NCI-H1105 (cell line): ENCODE measurements around the gene SBK1.

Experiments used
- DNase-seq: peaks from one replicate; lab custom pipeline; 2025; lab: John Stamatoyannopoulos, UW

SBK1 gene

DNA sequence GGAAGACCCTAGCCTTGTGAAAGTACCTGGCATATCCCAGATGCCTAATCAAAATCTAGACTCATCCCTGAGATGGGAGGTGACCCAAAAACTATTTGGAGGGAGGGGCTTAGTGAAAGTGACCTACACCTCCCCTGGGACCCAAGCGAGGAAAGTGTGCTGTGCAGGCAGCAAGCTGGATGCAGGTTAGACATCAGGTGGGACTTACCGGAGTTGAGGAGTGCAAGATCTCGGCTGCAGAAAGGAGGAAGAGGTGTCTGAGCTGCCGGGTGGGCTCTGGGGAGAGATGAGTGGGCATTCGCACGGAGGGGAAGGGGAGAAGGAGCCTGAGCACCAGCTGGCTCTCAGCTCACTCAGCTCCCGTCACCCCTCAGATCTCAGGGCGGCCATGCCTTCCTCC is 10.3 kb upstream of the SBK1 start:
- DNase-seq, result no peak

DNA sequence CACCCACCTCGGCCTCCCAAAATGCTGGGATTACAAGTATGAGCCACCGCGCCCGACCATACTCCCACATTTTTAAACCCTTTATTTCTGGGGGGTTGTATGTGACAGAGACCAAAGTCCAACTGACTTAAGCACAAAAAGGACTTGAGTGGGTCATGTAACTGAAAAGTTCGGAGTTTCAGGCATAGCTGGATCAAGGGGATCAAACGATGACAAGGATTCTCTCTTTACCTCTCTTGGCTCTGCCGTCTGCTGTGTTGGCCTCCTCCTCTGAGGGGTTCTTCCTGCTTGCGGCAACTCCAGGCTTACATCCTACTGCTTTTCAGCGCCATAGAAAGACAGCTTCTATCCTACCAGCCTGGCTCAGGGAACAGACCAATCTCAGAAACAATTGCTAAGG is 9.2 kb upstream of the SBK1 start:
- DNase-seq, result no peak

DNA sequence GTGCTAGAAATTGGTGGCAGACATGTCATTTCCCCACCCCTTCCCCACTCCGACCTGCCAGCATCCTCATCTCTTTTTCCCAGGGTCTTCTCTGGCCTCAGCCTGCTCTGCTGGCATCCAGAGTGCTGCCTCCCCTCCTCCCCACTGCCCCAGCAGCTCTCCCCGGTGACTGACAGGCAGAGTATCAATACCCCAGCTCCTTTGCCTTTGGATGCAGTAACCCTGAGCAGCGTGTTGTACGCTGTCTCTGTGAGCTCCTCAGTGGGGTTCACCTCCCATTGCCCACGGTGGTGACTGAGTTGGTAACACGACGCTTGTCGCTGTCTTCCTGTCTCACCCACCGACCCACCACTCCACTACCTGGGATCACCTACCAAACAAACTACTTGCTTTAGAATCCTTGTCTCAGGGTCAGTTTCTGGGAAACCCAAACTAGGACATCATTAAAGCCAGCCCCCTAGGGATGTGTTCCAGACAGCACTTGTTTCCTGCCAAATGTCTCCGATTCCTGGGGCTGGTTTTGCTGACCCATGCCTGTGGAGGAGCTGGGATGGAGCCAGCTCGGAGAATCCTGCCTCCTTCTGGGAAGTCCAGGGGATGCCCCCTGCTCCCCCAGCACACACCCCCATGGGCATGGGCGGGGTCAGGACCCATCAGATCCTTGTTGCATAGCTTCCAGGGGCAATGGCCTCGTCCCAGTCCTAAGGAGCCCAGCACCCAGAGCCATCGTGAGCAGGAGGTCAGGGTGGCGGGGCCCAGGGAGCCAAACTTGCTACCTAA is 8.3 kb upstream of the SBK1 start:
- no peak for DNase-seq

DNA sequence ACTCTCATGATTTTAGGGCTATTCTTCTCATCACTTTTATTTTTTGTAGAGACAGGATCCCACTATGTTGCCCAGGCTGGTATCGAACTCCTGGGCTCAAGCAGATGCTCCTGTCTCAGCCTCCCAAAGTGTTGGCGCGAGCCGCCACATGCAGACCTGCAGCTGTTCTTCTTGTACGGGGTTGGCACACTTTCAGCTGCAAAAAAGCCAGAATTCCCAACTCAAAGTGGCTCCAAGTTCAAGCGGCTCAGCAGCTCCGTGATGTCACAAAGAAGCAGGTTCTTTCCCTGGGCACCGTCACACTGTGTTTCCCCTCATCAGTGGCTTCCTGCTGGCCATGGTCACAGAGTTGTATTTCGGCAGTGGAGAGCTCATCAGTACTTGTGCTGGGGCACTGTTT is 6.7 kb upstream of the SBK1 start:
- no peak for DNase-seq

DNA sequence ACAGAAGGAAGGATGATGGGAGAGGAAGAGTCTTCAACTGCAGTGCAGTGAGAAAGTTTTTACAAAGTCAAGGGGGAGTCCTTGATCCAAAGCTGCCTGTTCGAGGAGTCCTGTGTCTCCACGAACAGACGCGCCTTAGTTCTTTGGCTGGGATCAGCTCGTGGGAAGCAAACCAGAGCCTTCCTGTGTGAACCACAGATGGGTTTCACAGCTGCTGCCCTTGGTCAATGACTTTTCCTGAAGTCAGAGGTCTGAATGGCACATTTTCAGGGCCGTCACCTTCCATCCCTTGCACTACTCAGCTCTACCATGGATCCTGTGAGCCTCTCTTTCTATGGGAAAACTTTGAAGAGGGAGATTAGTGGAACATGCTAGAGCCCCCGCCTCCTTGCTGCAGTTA is 4.2 kb upstream of the SBK1 start:
- DNase-seq, result no peak

DNA sequence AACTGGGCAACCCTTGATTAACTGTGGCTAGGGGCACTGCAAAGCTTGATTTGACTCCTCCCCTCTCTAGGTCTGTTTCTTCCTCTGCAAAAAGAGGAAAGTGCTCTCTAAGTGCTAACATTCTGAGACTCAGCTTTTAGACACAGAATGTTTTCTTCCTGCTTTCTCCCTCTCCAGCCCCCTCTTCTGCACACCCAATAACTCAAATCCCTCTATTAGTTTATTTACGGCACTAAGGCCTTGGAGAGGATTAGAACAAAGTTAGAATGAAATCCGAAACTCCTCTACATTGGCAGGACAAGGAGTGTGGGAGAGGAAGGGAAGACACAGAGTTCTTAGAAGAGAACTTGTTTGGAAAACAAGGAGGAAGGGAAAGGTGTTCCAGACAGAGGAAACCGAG is 3.3 kb upstream of the SBK1 start:
- DNase-seq, result no peak

DNA sequence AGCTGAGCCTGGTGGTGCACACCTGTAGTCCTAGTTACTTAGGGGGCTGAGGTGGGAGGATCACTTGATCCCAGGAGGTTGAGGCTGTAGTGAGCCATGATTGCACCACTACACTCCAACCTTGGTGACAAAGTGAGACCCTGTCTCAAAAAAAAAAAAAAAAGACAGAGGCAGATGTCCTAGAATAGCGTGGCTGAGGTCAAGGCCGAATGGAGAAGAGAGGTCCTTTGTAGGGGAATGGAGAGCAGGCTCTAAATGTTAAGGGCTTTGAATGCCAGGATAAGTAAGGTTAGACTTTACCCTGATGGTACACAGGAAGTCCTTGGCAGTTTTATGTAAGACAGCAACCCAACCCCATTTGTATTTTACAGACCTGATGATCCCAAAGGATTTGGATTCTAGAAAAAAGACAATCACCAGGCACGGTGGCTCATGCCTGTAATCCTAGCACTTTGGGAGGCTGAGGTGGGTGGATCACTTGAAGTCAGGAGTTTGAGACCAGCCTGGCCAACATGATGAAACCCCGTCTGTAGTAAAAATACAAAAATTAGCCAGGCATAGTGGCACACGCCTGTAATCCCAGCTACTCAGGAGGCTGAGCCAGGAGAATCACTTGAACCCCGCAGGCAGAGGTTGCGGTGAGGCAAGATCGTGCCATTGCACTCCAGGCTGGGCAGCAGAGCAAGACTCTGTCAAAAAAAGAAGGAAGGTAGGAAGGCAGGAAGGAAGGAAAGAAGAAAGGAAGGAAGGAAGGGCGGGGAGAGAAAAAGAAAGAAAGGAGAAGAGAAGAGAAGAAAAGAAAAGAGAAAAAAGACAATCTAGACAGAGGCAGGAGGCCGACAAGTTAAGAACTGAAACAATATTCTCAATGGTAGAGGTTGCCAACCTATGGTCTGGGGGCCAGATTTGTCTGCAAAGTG is 2.1 kb upstream of the SBK1 start:
- DNase-seq, result no peak

DNA sequence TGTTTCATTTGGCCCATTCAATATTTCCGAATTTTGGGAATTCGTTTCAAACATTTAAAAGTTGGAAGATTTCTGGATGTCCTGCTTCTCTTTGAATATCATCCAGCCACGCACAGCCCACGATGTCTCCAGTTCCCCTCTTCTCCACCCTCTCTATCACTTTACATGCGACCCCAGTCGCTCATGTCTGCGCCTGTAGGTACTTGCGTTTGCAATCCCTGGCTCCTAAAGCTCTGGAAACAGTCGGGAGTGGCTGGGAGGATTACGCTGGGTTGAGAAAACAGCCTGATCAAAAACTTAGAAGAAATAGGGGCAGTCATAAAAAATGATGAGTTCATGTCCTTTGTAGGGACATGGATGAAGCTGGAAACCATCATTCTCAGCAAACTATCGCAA is 1.5 kb upstream of the SBK1 start:
- no peak for DNase-seq

DNA sequence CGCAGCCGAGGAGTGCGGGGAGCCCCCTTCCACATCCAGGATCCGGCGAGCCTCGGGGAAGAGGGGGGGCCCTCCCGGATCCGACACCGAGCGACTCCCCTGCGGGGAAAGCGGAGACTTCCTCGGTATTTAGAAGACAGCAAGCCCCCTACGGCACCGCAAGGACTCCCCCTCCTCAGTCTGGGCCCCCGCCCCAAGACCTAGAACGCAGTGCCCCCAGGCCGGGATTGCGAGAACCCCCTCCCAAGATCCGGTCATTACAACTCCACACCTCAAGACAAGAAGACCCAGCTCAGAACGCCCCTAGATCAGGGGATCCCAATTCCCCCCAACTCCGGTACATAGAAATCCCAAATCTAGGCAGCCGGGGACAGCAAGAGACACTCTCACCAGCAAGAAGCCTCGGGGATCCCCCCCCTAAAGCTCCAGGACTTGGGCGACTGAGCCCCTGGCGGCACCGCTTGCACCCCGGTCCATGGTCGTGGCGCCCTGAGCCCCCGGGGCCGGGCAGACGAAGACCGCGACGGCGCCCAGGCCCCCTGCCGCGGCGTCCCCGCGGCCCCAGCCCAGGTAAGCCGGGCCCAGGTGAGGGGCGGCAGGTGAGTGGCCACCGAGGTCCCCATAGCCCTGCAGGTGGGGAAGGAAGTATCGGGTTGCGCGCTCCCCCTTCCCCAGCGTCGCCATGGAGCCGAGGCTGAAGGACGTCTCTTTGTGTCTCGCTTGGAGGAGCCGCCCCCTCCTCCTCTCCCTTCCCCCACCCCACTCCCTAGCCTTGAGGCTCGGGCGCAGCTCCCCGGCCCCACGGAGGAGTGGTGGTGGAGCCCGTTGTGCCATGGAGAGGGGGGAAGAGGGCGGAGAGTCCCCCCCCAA is 641 bp downstream of the SBK1 start:
- DNase-seq, result peak; percentile 79

DNA sequence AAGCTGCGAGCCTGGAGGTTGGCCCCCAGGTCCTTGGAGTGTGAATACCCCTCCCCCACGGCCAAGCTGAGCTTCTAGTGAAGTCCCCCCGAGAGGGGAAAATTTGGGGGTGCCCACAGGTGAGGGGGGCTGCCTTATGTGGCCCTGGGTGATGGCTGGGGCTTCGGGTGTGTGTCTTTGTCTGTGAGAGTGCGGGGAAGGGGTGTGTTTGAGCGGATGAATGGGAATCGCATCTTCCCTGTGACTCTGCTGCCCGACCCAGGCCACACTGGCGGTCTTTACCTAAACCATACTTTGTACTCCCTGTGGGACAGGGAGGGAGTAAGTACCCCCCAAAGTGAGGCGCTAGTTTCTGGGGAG is 1.3 kb downstream of the SBK1 start:
- no peak for DNase-seq

DNA sequence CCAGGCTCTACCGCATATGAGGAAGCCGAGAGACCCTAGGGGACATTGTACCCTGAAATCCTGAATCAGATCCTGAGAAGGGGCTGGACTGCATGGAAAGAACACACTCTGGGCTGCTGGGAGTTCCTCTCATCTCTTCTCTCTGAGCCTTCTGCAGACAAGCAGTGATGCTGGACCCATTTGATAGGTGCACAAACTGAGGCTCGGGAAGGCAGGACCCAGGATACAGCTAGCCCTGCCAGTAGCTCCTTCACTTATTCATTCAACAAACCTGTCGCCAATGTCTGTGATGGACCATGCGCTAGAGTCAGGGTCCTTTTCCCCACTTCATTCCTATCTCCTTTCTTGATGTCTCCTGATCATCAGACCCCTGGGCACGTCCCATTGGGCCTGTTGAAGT is 1.9 kb downstream of the SBK1 start:
- no peak for DNase-seq

DNA sequence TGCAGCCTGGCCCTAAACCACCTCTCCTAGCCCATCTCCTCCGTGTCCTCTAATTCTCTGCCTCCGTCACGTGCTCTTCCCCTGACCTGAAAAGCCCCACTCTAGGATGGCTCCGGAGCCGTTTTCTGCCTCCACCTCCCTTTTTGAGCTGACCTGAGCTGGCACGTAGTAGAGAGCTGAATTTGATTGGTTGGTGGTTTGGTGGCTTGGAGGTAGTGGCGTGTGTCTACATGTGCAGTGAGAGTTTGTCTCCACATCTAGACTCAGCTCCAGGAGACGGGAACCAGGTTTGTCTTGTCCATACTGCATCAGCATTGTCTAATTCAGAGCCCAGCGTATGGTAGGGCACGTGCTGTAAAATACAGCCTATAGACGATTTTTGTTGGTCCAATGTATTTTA is 3.0 kb downstream of the SBK1 start:
- no peak for DNase-seq

DNA sequence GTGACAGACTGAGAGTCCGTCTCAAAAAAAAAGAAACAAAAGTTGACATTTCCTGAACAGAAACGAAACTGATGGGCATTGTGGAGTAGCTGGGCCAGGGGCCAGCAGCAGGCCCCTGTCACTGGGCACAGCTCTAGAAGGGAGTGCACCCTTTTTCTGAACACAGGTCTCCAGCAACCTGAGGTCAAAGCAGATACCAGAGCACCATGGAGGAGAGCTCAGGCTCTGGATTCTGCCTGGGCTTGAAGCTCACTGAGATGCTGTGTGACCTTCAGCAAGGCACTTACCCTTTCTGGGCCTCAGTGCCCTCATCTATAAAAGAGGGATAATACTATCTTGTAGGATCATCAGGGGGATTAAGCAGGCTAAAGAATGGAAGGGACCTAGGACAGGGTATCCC is 5.0 kb downstream of the SBK1 start:
- DNase-seq, result no peak

DNA sequence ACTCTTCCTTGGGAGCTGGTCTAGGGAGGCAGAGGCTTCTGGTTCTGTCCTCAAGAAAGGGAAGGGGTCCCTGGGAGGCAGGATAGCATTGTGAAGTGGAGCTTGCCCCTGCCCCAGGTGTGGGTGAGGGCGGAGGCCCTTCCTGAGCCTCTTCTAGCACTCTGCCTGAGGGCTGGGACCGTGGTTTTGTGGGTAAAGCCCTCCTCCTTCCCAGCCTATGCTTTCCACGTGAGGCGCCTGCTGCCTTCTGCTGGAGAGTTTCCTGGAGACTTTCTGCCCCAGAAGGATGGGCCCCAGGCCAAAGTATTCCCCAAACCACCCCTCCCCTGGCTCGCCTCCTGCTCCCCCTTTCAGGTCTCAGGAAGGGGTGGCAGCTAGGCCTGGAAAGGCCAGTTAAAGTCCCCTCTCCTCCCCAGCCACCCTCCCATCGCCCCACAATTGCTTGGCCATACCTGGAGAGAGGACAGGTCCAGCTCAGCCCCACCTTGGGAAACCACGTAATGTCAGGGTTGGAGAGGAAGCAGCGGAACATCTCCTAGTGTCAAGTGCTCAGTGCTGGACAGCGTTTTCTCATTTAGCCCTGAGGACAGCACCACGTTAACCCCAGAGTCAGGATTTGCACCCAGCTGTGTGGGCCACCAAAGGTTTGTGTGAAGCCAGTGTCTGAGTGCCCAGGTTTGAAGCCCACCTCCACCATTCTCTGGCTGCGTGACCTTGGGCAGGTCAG is 5.6 kb downstream of the SBK1 start:
- DNase-seq, result no peak

DNA sequence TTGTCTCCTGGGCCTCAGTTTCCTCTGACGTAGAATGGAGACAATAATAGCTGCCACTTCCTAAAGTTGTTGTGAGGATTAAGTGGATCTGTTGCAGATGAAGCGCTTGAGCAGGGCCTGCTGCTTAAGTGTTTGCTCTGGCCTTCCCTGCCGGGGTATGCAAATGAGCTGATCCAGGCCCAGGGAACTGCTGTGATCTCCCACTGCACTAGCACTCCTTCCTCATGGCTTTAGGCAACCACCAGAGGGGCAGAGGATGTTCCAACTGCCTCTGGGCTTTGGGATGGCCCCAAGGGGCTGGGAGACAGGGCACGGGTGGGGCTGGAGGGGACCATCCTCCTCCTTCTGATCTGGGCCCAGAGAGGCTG is 6.2 kb downstream of the SBK1 start:
- DNase-seq, result no peak

DNA sequence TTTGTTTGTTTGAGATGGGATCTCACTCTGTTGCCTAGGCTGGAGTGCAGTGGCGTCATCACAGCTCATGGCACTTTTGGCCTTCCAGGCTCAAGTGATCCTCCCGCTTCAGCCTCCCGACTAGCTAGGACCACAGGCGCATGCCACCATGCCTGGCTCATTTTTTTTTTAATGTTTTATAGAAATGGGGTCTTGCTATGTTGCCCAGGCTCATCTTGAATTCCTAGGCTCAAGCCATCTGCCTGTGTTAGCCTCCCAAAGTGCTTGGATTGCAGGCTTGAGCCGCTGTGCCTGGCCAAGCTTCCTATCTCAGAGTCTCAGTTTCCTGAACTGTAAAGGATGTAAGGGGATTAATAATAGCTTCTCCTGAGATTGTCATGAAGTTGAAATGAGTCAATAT is 8.0 kb downstream of the SBK1 start:
- DNase-seq, result no peak

DNA sequence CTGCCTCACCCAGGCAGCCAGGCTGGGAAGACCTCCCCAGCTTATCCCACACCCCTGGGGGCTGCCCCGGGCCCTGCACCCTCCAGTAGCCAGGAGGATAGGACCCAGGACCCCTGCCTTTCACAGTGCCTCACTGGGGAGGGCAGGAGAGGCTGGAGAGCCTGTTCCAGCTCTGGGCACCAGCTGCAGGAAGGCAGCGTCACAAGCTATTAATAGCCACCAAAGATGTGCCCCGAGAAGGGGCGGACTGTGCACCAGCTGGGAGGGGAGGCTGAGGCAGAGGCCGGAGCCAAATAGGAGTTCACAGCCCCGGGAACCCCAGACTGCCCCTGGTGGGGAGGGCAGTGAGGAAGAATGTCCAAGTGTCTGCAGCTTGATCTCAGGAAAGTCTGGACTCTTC is 8.8 kb downstream of the SBK1 start:
- no peak for DNase-seq

DNA sequence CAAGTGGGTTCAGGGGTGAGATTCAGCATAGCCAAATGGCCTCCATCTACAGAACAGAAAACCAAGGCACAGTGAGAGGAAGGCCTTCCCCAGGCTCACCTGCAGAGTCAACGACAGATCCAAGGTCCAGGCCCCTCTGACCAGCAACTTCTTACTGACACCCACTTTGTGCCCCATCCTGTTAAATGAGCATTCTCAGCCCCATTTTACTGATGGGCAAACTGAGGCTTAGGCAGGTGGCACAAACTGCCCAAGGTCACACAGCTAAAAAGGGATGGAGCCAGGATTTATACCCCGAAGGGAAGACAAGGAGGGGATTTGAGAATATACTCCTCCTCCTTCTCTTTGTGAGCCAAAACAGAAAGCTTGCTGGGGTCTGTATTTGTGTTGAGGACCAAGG is 9.3 kb downstream of the SBK1 start:
- DNase-seq, result no peak

DNA sequence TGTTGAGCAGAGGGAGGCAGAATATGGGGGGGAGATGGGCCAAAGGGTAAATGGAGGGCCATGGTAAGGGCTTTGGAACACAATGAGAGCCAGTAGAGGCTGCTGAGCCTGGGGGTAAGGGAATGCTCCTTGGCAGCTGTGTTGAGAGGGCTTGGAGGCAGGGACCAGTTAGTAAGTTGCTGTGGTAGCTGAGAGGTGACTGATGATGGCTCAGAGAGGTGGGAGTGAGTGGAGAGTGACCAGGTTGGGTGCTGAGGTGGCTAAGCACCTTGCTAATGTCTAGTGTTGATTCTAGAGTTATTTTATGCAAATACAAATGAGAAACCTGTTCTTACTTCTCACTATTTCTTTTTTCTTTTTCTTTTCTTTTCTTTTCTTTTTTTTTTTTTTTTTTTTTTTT is 10.8 kb downstream of the SBK1 start:
- DNase-seq, result no peak

DNA sequence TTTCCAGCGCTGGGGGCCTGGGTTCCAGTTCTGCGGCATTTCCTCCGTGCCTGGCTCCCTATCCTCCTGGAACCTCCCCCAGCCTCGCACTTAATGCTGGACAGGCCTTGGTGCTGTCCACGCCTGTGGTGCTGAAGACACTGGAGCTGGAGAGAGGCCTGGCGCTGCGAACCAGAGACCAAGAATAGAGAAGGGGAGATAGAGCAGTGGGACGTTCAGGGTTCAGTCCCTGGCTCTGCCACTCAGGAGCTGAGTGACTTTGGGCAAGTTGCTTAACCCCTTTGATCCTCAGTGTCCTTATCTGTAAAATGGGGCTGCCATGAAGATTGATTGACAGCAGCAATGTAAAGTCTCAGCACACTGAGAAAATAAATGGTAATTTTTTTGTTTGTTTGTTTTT is 11.9 kb downstream of the SBK1 start:
- no peak for DNase-seq

DNA sequence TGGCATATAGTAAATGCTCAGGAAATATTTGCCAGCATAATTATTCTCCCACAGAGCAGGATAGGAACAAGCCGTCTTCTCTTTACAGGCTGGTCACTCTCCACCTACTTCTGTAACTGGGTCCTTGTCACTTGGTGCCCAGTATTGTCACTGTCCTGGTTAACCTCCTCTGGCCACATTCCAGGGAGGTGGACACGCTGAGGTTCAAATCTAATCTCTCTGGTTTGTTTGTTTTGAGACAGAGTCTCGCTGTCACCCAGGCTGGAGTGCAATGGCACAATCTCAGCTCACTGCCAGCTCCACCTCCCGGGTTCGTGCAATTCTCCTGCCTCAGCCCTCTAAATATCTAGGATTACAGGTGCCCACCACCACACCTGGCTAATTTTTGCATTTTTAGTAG is 15.6 kb downstream of the SBK1 start:
- no peak for DNase-seq
